ENCODE measurements around the gene DYDC2. TPM values are rescaled to one million over a fixed set of nuclear protein-coding genes. Genes with fewer than 3 reads are reported as not detected.
"Not testable (repeated sequence)": the region's sequence is repeated elsewhere in the genome, so short reads cannot be mapped to it uniquely, and the experiment has no call there.

DYDC2 gene
- total and polyA plus RNA-seq, 7 donors: not detected

- H3K27me3 ChIP-seq (ENCODE audit: insufficient read depth in 3 of 3, low read length in 2 of 3): peaks cover 0 to 44% (median 10%) of the 10 kb centered on the region in 3 donors
- intact Hi-C loops (cut with DNase I): no loop called here
- H3K4me3 ChIP-seq: peak overlapping the region; percentile 58
- H3K4me1 ChIP-seq: peaks cover 2% of the 10 kb centered on the region
- H3K36me3 ChIP-seq (ENCODE audit: insufficient read depth in 1 of 2, low read depth in 1 of 2): no peaks in the 10 kb centered on the region
- 10 to 13% (median 11%) methylated on average over 36 to 50 of the region's 50 CpGs for WGBS, 3 donors
- ATAC-seq (peak in 1 of 4 donors; percentile 13), DNase-seq (no peak)
- no peaks in the 10 kb centered on the region for H3K9me3 ChIP-seq
- H3K27ac ChIP-seq: no peak overlapping the region
- no peak for TF ChIP-seq CTCF (IDR thresholded peaks at IDR 0.05)
These were observed 639 bp downstream of the DYDC2 start for GRCh38 chr10:80356989-80357850.

- no peak for DNase-seq
- Histone ChIP-seq H3K27ac (no peak overlapping the region), H3K4me1 (peaks cover 2% of the 10 kb centered on the region), H3K36me3 (ENCODE audit: insufficient read depth in 1 of 2, low read depth in 1 of 2) (no peaks in the 10 kb centered on the region), H3K27me3 (ENCODE audit: insufficient read depth in 3 of 3, low read length in 2 of 3) (peaks cover 0 to 44% (median 10%) of the 10 kb centered on the region in 3 donors), H3K4me3 (no peak overlapping the region), H3K9me3 (no peaks in the 10 kb centered on the region)
- intact Hi-C loops (cut with DNase I): no loop called here
- WGBS, 3 donors: 95 to 100% (median 97%) methylated on average over 5 of the region's 5 CpGs
- no peak for TF ChIP-seq CTCF (IDR thresholded peaks at IDR 0.05)
- no peak for ATAC-seq
These were observed 1.2 kb downstream of the DYDC2 start for GRCh38 chr10:80357851-80358125.

GRCh38 chr10:80358925-80359324 lies 2.3 kb downstream of the DYDC2 start:
- H3K27ac ChIP-seq; H3K9me3 ChIP-seq; H3K4me3 ChIP-seq; DNase-seq; H3K36me3 ChIP-seq (ENCODE audit: insufficient read depth in 1 of 2, low read depth in 1 of 2); ATAC-seq; H3K4me1 ChIP-seq; intact Hi-C loops (cut with DNase I): not testable (repeated sequence)
- WGBS, 3 donors: 25 to 64% (median 29%) methylated on average over 2 of the region's 2 CpGs
- peaks cover 0 to 38% (median 10%) of the 10 kb centered on the region in 3 donors for H3K27me3 ChIP-seq (ENCODE audit: insufficient read depth in 3 of 3, low read length in 2 of 3)

- no peak overlapping the region for H3K27ac ChIP-seq
- TF ChIP-seq CTCF (IDR thresholded peaks at IDR 0.05): no peak
- DNase-seq (no peak), ATAC-seq (no peak)
- H3K36me3 ChIP-seq (ENCODE audit: insufficient read depth in 1 of 2, low read depth in 1 of 2): no peaks in the 10 kb centered on the region
- 94 to 96% (median 95%) methylated on average over 19 to 22 of the region's 22 CpGs for WGBS, 3 donors
- no peaks in the 10 kb centered on the region for H3K9me3 ChIP-seq
- intact Hi-C loops (cut with DNase I): no loop called here
- H3K4me3 ChIP-seq: no peak overlapping the region
- peaks cover 2% of the 10 kb centered on the region for H3K4me1 ChIP-seq
- peaks cover 0 to 31% (median 10%) of the 10 kb centered on the region in 3 donors for H3K27me3 ChIP-seq (ENCODE audit: insufficient read depth in 3 of 3, low read length in 2 of 3)
These were observed 3.1 kb downstream of the DYDC2 start for GRCh38 chr10:80359644-80360043.

DNA sequence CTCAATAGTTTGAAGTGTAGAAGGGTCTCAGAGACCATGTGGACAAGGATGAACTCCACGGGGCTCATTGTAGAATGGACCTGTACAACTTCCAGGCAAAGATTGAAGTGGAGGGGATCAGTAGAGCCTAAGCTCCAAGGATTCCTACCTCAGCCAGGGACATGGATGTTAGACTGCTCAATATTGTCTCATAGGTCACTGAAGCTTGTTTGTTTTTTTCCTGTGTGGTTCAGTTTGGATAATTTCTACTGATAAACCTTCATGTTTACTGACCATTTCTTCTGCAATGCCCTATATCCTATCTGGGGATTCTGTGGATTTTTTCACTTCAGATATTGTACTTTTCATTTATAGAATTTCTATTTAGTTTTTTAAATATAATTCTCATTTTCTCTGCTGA lies 8.9 kb downstream of the DYDC2 start:
- DNase-seq: no peak
- no peak overlapping the region for H3K27ac ChIP-seq
- no peak for ATAC-seq
- intact Hi-C loops (cut with DNase I): no loop called here
- H3K9me3 ChIP-seq: peaks cover 6% of the 10 kb centered on the region
- H3K4me1 ChIP-seq: no peaks in the 10 kb centered on the region
- no peak for TF ChIP-seq CTCF (IDR thresholded peaks at IDR 0.05)
- H3K4me3 ChIP-seq: no peak overlapping the region
- H3K36me3 ChIP-seq (ENCODE audit: insufficient read depth in 1 of 2, low read depth in 1 of 2): no peaks in the 10 kb centered on the region
- 0 to 47% (median 0%) methylated on average over 1 of the region's 1 CpG for WGBS, 3 donors
- H3K27me3 ChIP-seq (ENCODE audit: insufficient read depth in 3 of 3, low read length in 2 of 3): no peaks in the 10 kb centered on the region
